HG03139 (cell line): ENCODE results near the gene PRKCE.
"Not testable (repeated sequence)": the region's sequence is repeated elsewhere in the genome, so short reads cannot be mapped to it uniquely, and the experiment has no call there.

Experiments
- ATAC-seq: cut with Tn5 transposase; IDR thresholded peaks from one replicate; pipeline ENCODE4 v1.9.1; 2021; ENCODE audit not compliant: unreplicated experiment

Gene PRKCE

DNA sequence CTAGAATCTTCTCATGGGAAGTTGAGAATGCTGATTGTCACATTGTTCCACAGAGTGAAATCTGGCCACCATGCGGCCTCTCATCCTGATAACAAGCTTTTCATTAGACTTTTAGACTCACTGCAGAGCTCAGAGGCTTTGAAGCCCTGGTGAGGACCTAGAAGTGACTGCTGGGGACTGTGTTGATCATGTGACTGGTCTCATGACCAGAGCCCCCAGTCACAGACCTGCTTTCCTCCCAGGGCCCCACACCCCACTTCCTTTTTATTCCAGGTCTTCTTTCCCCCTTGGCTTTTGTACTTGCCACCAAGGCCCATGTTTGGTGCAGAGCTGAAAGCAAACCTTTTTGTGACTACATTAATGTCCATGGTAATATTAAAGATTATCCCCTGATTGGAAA, 45.2 kb downstream of the PRKCE start:
- ATAC-seq, result no peak

- no peak for ATAC-seq
These were observed 45.7 kb downstream of the PRKCE start for GRCh38 chr2:45697190-45697589.

GRCh38 chr2:45698554-45698953, 47.1 kb downstream of the PRKCE start:
- ATAC-seq, result no peak

- ATAC-seq, result no peak
These were observed 47.7 kb downstream of the PRKCE start for GRCh38 chr2:45699032-45699658.

DNA sequence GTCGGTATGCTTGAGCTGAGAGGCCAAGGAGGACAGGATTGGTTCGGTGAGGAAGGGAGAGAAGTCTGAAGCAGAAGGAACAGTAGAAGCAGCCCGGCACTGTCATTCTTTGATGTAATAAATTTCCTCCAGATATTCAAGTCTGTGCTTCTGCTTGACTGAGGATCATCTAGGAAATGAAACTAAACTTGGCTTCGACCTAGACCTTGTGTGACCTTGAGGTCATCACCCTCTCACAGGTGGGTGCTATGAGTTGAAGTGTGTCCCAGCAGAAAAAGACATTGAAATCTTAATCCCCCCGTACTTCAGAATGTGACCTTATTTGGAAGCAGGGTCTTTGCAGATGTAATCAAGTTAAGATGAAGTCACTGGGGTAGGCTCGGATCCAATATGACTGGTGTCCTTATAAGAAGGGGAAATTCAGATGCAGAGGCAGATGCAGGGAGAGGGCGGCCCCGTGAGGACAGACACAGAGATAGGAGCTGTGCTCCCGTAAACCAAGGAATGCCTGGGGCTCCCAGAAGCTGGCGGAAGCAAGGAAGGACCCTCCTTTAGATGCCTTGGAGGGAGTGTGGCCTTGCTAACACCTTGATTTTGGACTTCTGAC, 49.0 kb downstream of the PRKCE start:
- no peak for ATAC-seq

GRCh38 chr2:45705233-45705632, 53.8 kb downstream of the PRKCE start:
- no peak for ATAC-seq

GRCh38 chr2:45706033-45706432, 54.6 kb downstream of the PRKCE start:
- no peak for ATAC-seq

DNA sequence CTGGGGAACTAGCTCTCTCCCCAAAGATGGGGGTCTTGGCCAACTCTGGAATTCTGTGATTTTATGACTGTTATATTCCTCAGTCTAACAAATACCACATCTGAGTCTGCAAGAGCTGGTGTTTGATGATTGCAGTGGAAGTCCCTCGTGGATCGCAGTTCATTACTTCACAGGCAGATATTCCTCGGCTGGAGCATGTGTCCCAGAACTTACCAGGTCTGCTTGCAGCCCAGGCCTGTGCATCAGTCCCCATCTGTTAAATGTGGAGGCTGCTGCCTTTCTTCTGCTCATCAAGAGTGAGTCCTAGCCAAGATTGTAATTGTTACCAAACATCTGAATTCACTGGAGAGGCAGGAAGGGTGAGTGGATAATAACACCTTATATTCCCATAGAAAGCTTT, 55.5 kb downstream of the PRKCE start:
- ATAC-seq, result no peak

- no peak for ATAC-seq
These were observed 56.2 kb downstream of the PRKCE start for GRCh38 chr2:45707661-45708060.

- ATAC-seq, result no peak
These were observed 57.0 kb downstream of the PRKCE start for GRCh38 chr2:45708501-45708900.

DNA sequence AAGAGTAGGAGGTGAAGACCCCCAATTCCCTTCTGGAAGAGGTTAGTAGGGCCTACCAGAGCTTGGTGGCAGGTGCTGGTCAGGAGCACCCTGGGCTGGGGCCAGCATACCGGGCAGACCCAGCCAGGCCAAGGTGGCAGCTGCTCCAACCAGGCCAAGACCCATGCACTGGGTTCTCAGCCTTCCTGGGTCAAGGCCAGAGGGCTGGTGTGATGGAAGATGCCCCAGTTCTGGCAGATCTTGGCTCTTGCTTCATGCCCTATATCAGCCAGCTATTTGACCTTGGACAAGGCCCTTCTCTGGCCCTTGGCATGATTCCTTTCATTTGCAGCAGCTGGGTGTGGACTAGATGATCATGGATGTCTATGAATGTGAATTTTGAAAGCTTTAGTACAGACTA, 57.7 kb downstream of the PRKCE start:
- no peak for ATAC-seq

DNA sequence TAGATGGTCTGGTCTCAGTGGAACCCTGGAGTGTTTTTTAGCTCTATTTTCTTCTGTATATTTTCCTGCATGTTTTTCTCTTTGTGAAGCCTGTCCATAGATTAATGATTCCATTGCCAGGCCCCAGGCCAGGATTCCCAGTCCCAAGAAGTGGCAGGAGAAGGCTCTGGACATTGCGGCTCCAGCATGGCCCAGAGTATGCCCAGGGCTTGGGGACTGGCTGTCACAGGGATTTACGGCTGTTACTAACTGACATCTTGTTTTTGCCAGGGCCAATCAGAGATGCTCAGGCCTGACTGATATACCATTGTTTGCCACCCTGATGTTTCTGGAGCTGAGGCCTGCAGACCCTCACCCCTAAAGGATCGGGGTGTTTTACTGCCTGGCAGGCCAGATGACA, 59.0 kb downstream of the PRKCE start:
- ATAC-seq, result no peak

DNA sequence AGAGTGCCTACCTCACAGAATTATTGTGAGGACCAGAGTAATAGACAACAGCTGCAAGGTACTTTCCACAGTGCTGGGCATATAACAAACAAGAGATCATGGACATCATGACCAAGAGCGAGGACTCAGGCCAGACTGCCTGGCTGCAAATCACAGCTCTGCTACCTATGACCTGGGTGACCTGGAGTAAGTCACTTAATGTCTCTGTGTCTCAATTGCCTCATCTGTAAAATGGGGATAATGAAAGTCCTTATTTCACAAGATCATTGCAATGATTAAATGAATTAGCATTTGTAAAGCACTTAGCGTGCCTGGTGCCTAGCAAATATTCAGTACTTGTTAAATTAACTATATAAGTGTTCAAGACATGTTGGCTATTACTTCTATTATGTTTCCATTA, 59.7 kb downstream of the PRKCE start:
- ATAC-seq, result no peak

GRCh38 chr2:45712570-45712969, 61.1 kb downstream of the PRKCE start:
- no peak for ATAC-seq

GRCh38 chr2:45713136-45713535, 61.7 kb downstream of the PRKCE start:
- ATAC-seq, result no peak

- ATAC-seq, result no peak
These were observed 62.1 kb downstream of the PRKCE start for GRCh38 chr2:45713591-45713990.

GRCh38 chr2:45714679-45715078, 63.2 kb downstream of the PRKCE start:
- no peak for ATAC-seq

DNA sequence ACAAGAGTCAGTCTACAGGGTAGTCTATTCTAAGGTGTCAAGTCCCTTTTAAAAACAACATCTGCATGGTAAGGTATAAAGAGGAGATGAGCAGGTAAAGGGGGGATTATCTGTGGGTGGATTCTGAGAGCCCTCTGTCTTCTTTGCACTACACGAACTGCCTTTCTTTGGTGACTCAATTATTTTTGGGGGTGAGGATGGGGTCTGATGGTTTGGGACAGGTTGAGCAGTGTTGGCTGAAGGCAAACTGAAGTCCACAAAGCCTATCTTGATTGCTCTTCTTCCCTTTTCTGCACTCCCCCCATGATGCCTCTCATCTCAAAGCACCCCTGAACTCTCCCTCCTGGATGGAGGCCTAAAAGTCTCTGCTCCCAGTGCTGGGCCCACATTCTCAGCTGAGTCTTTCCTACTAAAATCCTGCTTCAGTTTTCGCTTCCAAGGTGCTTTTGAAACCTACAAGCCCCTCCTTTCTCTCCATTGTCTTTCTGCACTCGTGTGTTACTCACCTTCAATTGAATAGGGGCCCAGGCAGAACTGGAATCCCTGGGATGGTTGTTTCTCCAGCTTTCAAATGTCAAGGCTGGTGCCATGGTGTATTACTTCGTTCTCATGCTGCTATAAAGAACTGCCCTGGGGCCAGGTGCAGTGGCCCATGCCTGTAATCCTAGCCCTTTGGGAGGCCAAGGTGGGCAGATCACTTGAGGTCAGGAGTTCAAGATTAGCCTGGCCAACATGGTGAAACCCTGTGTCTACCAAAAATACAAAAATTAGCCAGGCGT, 64.3 kb downstream of the PRKCE start:
- ATAC-seq, result no peak

DNA sequence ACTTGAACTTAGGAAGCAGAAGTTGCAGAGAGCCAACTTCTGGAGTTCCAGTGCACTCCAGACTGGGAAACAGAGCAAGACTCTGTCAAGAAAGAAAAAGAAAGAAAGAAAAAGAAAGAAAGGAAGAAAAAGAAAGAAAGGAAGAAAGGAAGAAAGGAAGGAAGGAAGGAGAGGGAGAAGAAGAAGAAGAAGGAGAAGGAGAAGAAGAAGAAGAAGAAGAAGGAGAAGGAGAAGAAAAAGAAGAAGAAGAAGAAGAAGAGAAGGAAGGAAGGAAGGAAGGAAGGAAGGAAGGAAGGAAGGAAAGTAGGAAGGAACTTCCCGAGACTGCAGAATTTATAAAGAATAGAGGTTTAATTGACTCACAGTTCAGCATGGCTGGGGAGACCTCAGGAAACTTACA, 65.0 kb downstream of the PRKCE start:
- not testable (repeated sequence) for ATAC-seq

DNA sequence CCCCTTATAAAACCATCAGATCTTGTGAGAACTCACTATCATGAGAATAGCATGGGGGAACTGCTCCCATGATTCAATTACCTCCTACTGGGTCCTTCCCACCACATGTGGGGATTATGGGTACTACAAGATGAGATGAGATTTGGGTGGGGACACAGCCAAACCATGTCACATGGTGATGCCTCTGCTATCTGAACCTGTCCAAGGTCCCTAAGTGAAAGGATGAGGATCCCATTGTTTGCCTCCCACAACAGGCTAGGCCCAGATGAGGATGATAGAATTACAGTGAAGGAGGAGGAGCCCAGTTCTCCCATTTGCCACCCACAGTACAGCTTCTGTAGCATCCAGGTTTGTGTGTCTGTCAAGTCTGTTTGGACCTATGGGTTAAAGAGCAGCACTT, 65.4 kb downstream of the PRKCE start:
- ATAC-seq, result no peak

GRCh38 chr2:45720210-45720609, 68.7 kb downstream of the PRKCE start:
- no peak for ATAC-seq

DNA sequence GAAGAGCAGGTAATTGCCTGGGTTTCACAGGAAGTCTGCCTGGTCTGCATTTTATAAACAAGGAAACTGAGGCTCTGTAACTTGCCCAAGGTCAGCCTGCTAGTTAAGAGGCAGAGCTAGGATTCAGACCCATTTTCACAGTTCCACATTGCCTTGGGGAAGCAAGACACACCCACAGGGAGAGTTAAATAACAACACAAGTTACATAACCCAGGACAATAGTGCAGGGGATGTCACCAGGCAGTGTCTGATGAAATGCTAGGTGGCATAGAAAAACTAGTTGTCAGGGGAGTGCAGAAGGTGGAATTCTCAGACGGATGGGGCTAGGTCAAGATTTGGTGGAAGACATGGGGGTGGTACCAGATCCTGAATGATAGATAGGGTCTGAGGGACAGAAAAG, 69.7 kb downstream of the PRKCE start:
- ATAC-seq, result no peak
